ENCODE measurements around the gene AXIN1. TPM values are rescaled to one million over a fixed set of nuclear protein-coding genes. Genes with fewer than 3 reads are reported as not detected.
A peak's percentile ranks its signal among the peaks of the same experiment; 100 is the strongest.
"Not testable (repeated sequence)": the region's sequence is repeated elsewhere in the genome, so short reads cannot be mapped to it uniquely, and the experiment has no call there.

AXIN1 gene
- polyA plus RNA-seq, 1 experiment, result 3.5 TPM

DNA sequence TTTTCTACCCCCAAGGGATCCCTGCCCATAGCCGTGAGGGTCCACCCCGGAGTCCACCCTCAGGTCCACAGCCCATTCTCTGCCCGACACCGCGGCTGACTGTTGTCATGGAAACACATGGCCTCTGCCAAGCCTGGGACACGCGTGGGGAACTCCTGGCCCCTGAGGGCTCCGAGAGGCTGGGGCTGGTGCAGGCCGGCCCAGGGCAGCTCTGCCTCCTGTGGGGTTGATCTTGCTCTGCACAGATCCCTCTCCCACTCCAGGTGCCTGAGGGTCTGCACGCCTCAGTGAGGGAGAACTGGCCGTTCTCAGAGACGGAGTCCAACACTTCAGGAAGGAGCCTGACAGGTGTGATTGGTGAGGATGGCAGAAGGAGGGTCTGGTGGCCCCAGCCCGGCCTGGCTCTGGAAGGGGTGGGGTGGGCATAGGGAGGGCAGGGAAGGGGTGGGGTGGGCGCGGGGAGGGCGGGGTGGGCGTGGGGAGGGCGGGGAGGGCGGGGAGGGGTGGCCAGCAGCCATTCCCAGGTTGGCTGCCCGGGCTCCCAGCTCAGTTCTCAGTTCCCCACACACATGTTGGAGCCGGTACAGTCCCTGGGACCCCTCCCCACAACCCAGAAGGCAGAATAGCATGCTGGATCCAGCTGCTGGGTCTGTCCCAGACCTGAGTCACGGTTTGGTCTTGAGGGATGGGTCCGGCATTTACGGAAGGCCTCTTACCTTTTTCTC is 11.4 kb upstream of the AXIN1 start:
- Histone ChIP-seq H3K9me3 (ENCODE audit: control insufficient read depth, insufficient read depth, low read length) (no peaks in the 10 kb centered on the region; the same call in 1 of the 2 replicates), H3K27ac (ENCODE audit: low read depth, low read length) (no peak overlapping the region), H3K4me3 (ENCODE audit: low read depth, low read length) (no peak overlapping the region), H3K27me3 (ENCODE audit: control insufficient read depth, insufficient read depth, low read length) (no peaks in the 10 kb centered on the region)
- ChIA-PET CTCF (interaction anchor here (1.0 to 1.9 kb wide), 2 partner anchors 129 to 257 kb away, joined by 3 to 4 read pairs; partner anchors contain the start of gene FAM234A), POLR2A (no interaction called here)
- TF ChIP-seq, protein P1, sequence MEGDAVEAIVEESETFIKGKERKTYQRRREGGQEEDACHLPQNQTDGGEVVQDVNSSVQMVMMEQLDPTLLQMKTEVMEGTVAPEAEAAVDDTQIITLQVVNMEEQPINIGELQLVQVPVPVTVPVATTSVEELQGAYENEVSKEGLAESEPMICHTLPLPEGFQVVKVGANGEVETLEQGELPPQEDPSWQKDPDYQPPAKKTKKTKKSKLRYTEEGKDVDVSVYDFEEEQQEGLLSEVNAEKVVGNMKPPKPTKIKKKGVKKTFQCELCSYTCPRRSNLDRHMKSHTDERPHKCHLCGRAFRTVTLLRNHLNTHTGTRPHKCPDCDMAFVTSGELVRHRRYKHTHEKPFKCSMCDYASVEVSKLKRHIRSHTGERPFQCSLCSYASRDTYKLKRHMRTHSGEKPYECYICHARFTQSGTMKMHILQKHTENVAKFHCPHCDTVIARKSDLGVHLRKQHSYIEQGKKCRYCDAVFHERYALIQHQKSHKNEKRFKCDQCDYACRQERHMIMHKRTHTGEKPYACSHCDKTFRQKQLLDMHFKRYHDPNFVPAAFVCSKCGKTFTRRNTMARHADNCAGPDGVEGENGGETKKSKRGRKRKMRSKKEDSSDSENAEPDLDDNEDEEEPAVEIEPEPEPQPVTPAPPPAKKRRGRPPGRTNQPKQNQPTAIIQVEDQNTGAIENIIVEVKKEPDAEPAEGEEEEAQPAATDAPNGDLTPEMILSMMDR (IDR thresholded peaks at IDR 0.05; ENCODE audit: low read depth, low read length), result no peak
- DNase-seq (ENCODE audit: low read depth, low spot score), result no peak

DNA sequence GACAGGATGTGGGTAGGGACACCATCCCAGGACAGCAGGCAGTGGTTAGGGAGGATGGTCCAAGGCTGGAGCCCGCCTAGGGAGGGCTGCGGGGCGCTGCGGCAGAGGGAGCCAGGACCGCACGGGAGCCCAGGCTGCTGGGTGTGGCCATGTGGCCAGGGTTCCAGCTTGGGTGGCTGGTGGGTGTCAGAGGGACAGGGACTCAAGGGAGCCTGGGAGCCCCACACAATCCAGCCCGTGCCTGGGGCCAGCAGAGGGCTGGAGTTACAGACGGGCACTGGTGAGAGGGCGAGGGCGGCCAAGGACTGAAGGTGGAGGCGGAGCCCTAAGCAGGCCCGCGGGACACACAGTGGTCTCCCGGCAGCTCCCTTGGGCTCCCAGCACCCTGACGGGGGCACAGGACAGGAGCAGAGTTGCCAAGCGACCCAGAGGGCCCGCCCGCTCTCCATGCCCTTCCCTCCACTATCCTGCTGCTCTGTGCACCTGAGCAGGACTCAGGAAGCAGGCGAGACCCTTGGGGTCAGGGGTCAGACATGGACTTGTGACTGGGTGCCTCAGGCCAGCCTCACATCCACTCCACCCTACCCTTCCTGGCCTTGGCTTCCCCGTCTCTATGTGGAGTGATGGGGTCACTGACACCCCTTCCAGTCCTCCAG is 10.7 kb upstream of the AXIN1 start:
- TF ChIP-seq, protein P1 (IDR thresholded peaks at IDR 0.05; ENCODE audit: low read depth, low read length), result no peak
- Histone ChIP-seq H3K27me3 (ENCODE audit: control insufficient read depth, insufficient read depth, low read length) (no peaks in the 10 kb centered on the region), H3K9me3 (ENCODE audit: control insufficient read depth, insufficient read depth, low read length) (no peaks in the 10 kb centered on the region; the same call in 1 of the 2 replicates), H3K4me3 (ENCODE audit: low read depth, low read length) (no peak overlapping the region), H3K27ac (ENCODE audit: low read depth, low read length) (no peak overlapping the region)
- DNase-seq (ENCODE audit: low read depth, low spot score), result no peak
- POLR2A ChIA-PET, result no interaction called here
- CTCF ChIA-PET, result interaction anchor here (0.8 to 2.7 kb wide), 6 partner anchors 10 to 300 kb away, joined by 3 to 30 read pairs (median 4); partner anchors contain the start of gene FAM234A

DNA sequence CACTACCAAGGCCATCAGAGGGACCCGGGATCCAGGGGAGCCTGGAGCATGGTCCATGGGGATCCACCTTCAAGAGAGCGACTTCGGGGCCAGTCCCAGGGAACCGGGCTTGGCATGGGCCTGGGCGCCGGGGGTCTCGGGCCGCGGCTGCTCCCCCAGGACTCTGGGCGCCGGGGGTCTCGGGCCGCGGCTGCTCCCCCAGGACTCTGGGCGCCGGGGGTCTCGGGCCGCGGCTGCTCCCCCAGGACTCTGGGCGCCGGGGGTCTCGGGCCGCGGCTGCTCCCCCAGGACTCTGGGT is 10.1 kb upstream of the AXIN1 start:
- DNase-seq (ENCODE audit: low read depth, low spot score); H3K27me3 ChIP-seq (ENCODE audit: control insufficient read depth, insufficient read depth, low read length); H3K4me3 ChIP-seq (ENCODE audit: low read depth, low read length); H3K27ac ChIP-seq (ENCODE audit: low read depth, low read length); H3K9me3 ChIP-seq (ENCODE audit: control insufficient read depth, insufficient read depth, low read length): not testable (repeated sequence)
- CTCF ChIA-PET, result interaction anchor here (0.7 to 2.7 kb wide), 17 partner anchors 8 to 300 kb away, joined by 3 to 30 read pairs (median 4); partner anchors contain the start of genes FAM234A and MRPL28
- POLR2A ChIA-PET, result interaction anchor here (0.6 to 0.9 kb wide), 2 partner anchors 11 to 138 kb away, joined by 3 to 6 read pairs; no protein-coding TSS in a partner anchor

DNA sequence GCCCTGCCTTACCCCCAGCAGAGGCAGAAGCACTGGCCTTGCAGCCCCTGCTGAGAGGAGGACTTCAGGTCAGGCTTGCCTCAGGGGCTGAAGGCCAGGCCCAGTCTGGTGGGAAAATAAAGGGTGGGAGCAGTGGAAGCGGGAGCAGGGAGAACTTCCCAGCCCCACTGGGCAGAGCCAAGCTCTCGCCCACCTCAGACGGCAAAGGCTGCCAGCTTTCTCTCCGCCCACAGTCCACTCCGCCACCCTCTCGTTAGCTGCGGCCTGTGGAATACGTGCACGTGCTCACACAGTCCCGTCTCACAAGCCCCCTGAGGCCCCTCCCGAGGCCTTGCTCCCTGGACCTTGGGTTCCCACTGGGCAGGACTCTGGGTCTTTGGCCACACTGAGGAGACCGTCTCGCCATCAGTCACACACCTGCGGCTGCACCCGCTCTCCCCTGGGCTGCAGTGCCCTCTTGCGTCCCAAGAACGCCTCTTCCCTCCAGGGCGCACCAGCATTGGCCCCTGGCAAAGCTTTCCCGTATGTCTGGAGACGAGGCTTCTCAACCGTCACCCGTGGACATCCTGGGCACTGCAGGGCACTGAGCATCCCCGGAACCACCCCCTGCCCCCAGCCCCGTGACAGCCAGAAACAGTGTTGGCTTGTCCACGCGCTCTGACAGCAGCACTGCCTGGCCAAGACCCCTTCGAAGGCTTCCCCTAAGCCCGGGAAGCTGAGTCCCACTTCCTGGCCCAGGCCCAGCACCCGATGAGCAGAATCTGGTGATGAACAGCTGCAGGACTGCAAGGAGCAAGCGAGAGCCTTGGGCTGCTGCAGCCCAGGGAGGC is 9.6 kb upstream of the AXIN1 start:
- ChIA-PET POLR2A (interaction anchor here (0.6 to 0.9 kb wide), 2 partner anchors 10 to 137 kb away, joined by 3 to 6 read pairs; no protein-coding TSS in a partner anchor), CTCF (interaction anchor here (0.6 to 2.7 kb wide), 21 partner anchors 8 to 299 kb away, joined by 3 to 30 read pairs (median 4); partner anchors contain the start of genes FAM234A and MRPL28)
- H3K27ac ChIP-seq (ENCODE audit: low read depth, low read length), result no peak overlapping the region
- TF ChIP-seq, protein P1 (IDR thresholded peaks at IDR 0.05; ENCODE audit: low read depth, low read length), result peak; percentile 85
- no peaks in the 10 kb centered on the region; the same call in 1 of the 2 replicates for H3K9me3 ChIP-seq (ENCODE audit: control insufficient read depth, insufficient read depth, low read length)
- H3K4me3 ChIP-seq (ENCODE audit: low read depth, low read length), result no peak overlapping the region
- DNase-seq (ENCODE audit: low read depth, low spot score), result peak; percentile 46
- H3K27me3 ChIP-seq (ENCODE audit: control insufficient read depth, insufficient read depth, low read length), result no peaks in the 10 kb centered on the region

DNA sequence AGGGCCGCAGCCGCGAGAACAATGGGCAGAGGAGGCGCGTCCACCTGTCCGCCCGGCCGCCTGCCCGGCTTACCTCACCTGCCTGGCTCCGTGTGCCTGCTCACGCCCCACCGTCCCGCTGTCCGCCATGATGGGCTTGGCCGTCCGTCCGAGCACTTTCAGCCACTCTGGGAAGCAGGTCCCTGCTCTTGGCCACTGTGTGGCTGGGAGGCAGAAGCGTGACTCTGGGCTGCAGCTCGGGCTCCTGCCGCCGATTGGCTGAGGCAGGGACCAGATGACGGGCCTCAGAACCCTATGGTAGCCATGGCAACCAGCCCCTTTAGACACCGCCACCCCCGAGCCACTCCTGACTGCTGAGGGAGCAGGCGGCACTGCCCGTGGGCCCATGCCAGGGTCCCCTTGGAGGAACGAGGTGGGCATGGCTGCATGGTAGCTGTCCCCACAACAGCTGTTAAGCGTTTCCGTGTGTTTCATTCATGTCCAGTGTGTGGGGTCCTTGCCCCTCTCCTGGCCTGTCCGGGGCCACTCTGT is 8.9 kb upstream of the AXIN1 start:
- Histone ChIP-seq H3K9me3 (ENCODE audit: control insufficient read depth, insufficient read depth, low read length) (no peaks in the 10 kb centered on the region; the same call in 1 of the 2 replicates), H3K4me3 (ENCODE audit: low read depth, low read length) (no peak overlapping the region), H3K27me3 (ENCODE audit: control insufficient read depth, insufficient read depth, low read length) (no peaks in the 10 kb centered on the region), H3K27ac (ENCODE audit: low read depth, low read length) (no peak overlapping the region)
- POLR2A ChIA-PET, result no interaction called here
- CTCF ChIA-PET, result interaction anchor here (0.6 to 2.7 kb wide), 10 partner anchors 16 to 295 kb away, joined by 3 to 30 read pairs (median 4); no protein-coding TSS in a partner anchor
- TF ChIP-seq, protein P1 (IDR thresholded peaks at IDR 0.05; ENCODE audit: low read depth, low read length), result no peak
- no peak for DNase-seq (ENCODE audit: low read depth, low spot score)
